Immature natural killer cell (primary cell): ENCODE measurements around the gene PKD1L1. TPM values are rescaled to one million over a fixed set of nuclear protein-coding genes. Genes with fewer than 3 reads are reported as not detected.
"Not testable (repeated sequence)": the region's sequence is repeated elsewhere in the genome, so short reads cannot be mapped to it uniquely, and the experiment has no call there.

ENCODE experiments used
- DNase-seq, 3 donors: peaks; one replicate each; pipeline ENCODE4 v3.0.0; 2022; ENCODE audit warnings: mixed read lengths in 1 of 3
- H3K27ac Mint-ChIP-seq, 6 donors: one replicate each; pipeline ENCODE4 v1.8.0; 2020; ENCODE audit warnings: mixed read lengths in 6 of 6, mild to moderate bottlenecking in 5 of 6, inconsistent platforms in 4 of 6, moderate library complexity in 3 of 6
- H3K27me3 Mint-ChIP-seq, 3 donors: one replicate each; pipeline ENCODE4 v1.8.0; 2020 to 2021; ENCODE audit warnings: low read depth in 3 of 3, mild to moderate bottlenecking in 3 of 3, mixed read lengths in 3 of 3, moderate library complexity in 3 of 3, inconsistent platforms in 1 of 3
- H3K36me3 Mint-ChIP-seq, 3 donors: one replicate each; pipeline ENCODE4 v1.8.0; 2020; ENCODE audit warnings: mixed read lengths in 3 of 3, inconsistent platforms in 2 of 3, mild to moderate bottlenecking in 2 of 3
- H3K4me1 Mint-ChIP-seq, 2 donors: one replicate each; pipeline ENCODE4 v1.8.0; 2020; ENCODE audit warnings: inconsistent platforms in 2 of 2, mild to moderate bottlenecking in 2 of 2, mixed read lengths in 2 of 2, moderate library complexity in 1 of 2
- H3K4me3 Mint-ChIP-seq, 5 donors: one replicate each; pipeline ENCODE4 v1.8.0; 2020; ENCODE audit warnings: mild to moderate bottlenecking in 5 of 5, mixed read lengths in 5 of 5, inconsistent platforms in 3 of 5, moderate library complexity in 3 of 5
- H3K9me3 Mint-ChIP-seq, 6 donors: one replicate each; pipeline ENCODE4 v1.8.0; 2020; ENCODE audit warnings: mild to moderate bottlenecking in 6 of 6, mixed read lengths in 6 of 6, inconsistent platforms in 4 of 6, moderate library complexity in 3 of 6
- polyA plus RNA-seq, 3 donors: library from polyadenylated mRNA; unstranded; fragments of 300-500 nt; fragmentation: Illumina TruSeq; gene quantifications; one replicate each; pipeline ENCODE4 v1.2.3, GENCODE V29; 2021

Gene PKD1L1
- polyA plus RNA-seq, result under 1 TPM in 1 of 3 donors, not detected in 2; 0.03 TPM

- DNase-seq, result no peak
- Mint-ChIP-seq H3K36me3 (no peaks in the 10 kb centered on the region), H3K27ac (no peak within 1 kb of the TSS), H3K9me3 (no peaks in the 10 kb centered on the region), H3K4me3 (no peak within 1 kb of the TSS), H3K27me3 (peaks cover 2 to 6% (median 4%) of the 10 kb centered on the region in 3 donors), H3K4me1 (no peaks in the 10 kb centered on the region)
These were observed at the start of gene PKD1L1 for GRCh38 chr7:47948141-47948790. Gene PKD1L1 (minus strand): TSS chr7:47948466. CDS start chr7:47948440, 26 bp downstream.

- Mint-ChIP-seq H3K4me3 (peak overlapping the region; percentile 88 to 97 (median 92)), H3K36me3 (no peaks in the 10 kb centered on the region), H3K9me3 (peaks cover 0 to 3% (median 0%) of the 10 kb centered on the region in 6 donors), H3K4me1 (peaks cover 16 to 26% of the 10 kb centered on the region in 2 donors), H3K27me3 (peaks cover 0 to 10% (median 0%) of the 10 kb centered on the region in 3 donors), H3K27ac (peak overlapping the region; percentile 91 to 98 (median 94))
- DNase-seq, result no peak
These were observed 44.2 kb upstream of the PKD1L1 start for GRCh38 chr7:47992446-47992845.

- peak; percentile 77 to 83 (median 82) for DNase-seq
- Mint-ChIP-seq H3K9me3 (peaks cover 0 to 3% (median 0%) of the 10 kb centered on the region in 6 donors), H3K4me1 (peaks cover 16 to 26% of the 10 kb centered on the region in 2 donors), H3K4me3 (peak overlapping the region; percentile 88 to 97 (median 92)), H3K27ac (peak overlapping the region; percentile 91 to 98 (median 94)), H3K27me3 (peaks cover 0 to 10% (median 0%) of the 10 kb centered on the region in 3 donors), H3K36me3 (no peaks in the 10 kb centered on the region)
These were observed 43.6 kb upstream of the PKD1L1 start for GRCh38 chr7:47991741-47992311.

- H3K36me3 Mint-ChIP-seq, result no peaks in the 10 kb centered on the region
- peaks cover 16 to 26% of the 10 kb centered on the region in 2 donors for H3K4me1 Mint-ChIP-seq
- H3K4me3 Mint-ChIP-seq, result peak overlapping the region; percentile 88 to 97 (median 92)
- H3K27ac Mint-ChIP-seq, result peak overlapping the region; percentile 91 to 98 (median 94)
- H3K27me3 Mint-ChIP-seq, result peaks cover 0 to 10% (median 0%) of the 10 kb centered on the region in 3 donors
- peaks cover 0 to 3% (median 0%) of the 10 kb centered on the region in 6 donors for H3K9me3 Mint-ChIP-seq
- DNase-seq, result no peak
These were observed 43.0 kb upstream of the PKD1L1 start for GRCh38 chr7:47991270-47991669.

- Mint-ChIP-seq H3K36me3 (no peaks in the 10 kb centered on the region), H3K4me3 (peak overlapping the region in 1 of 5 donors; percentile 34)
These were observed 42.3 kb upstream of the PKD1L1 start for GRCh38 chr7:47990592-47990991.

GRCh38 chr7:47989607-47990400, 41.5 kb upstream of the PKD1L1 start:
- H3K27me3 Mint-ChIP-seq, H3K36me3 Mint-ChIP-seq, DNase-seq, H3K9me3 Mint-ChIP-seq, H3K4me3 Mint-ChIP-seq: not testable (repeated sequence)
- peaks cover 16 to 23% of the 10 kb centered on the region in 2 donors for H3K4me1 Mint-ChIP-seq
- H3K27ac Mint-ChIP-seq, result peak overlapping the region in 2 of 6 donors; percentile 56 to 70

More at GRCh38 chr7:47990592-47990991, 42.3 kb upstream of the PKD1L1 start:
- peaks cover 16 to 26% of the 10 kb centered on the region in 2 donors for H3K4me1 Mint-ChIP-seq
- H3K27me3 Mint-ChIP-seq, result peaks cover 0 to 10% (median 0%) of the 10 kb centered on the region in 3 donors
- peak overlapping the region in 3 of 6 donors; percentile 58 to 78 (median 68) for H3K27ac Mint-ChIP-seq
- DNase-seq, result no peak
- H3K9me3 Mint-ChIP-seq, result peaks cover 0 to 3% (median 0%) of the 10 kb centered on the region in 6 donors

GRCh38 chr7:47988496-47989386, 40.5 kb upstream of the PKD1L1 start:
- H3K9me3 Mint-ChIP-seq, result no peaks in the 10 kb centered on the region
- no peak for DNase-seq
- H3K4me1 Mint-ChIP-seq, result peaks cover 16 to 18% of the 10 kb centered on the region in 2 donors
- no peaks in the 10 kb centered on the region for H3K36me3 Mint-ChIP-seq
- H3K27me3 Mint-ChIP-seq, result peaks cover 0 to 8% (median 0%) of the 10 kb centered on the region in 3 donors
- no peak overlapping the region for H3K4me3 Mint-ChIP-seq
- H3K27ac Mint-ChIP-seq, result no peak overlapping the region

- Mint-ChIP-seq H3K36me3 (peaks cover 0 to 5% (median 0%) of the 10 kb centered on the region in 3 donors), H3K27ac (no peak overlapping the region), H3K4me3 (no peak overlapping the region), H3K9me3 (no peaks in the 10 kb centered on the region), H3K4me1 (peaks cover 19 to 24% of the 10 kb centered on the region in 2 donors), H3K27me3 (peaks cover 4 to 7% (median 5%) of the 10 kb centered on the region in 3 donors)
- DNase-seq, result no peak
These were observed 34.3 kb upstream of the PKD1L1 start for GRCh38 chr7:47982610-47983009.

GRCh38 chr7:47980648-47981047, 32.4 kb upstream of the PKD1L1 start:
- H3K4me3 Mint-ChIP-seq, H3K27me3 Mint-ChIP-seq, DNase-seq, H3K9me3 Mint-ChIP-seq, H3K27ac Mint-ChIP-seq: not testable (repeated sequence)
- peaks cover 22 to 31% of the 10 kb centered on the region in 2 donors for H3K4me1 Mint-ChIP-seq
- peaks cover 4 to 14% (median 7%) of the 10 kb centered on the region in 3 donors for H3K36me3 Mint-ChIP-seq

- Mint-ChIP-seq H3K27ac (peak overlapping the region; percentile 91 to 99 (median 94)), H3K4me3 (peak overlapping the region; percentile 88 to 100 (median 91)), H3K27me3 (peaks cover 4 to 7% (median 5%) of the 10 kb centered on the region in 3 donors), H3K9me3 (no peaks in the 10 kb centered on the region), H3K4me1 (peaks cover 22 to 31% of the 10 kb centered on the region in 2 donors), H3K36me3 (peaks cover 4 to 15% (median 14%) of the 10 kb centered on the region in 3 donors)
- no peak for DNase-seq
These were observed 31.5 kb upstream of the PKD1L1 start for GRCh38 chr7:47979832-47980181.

- peak within 1 kb of the TSS; percentile 91 to 99 (median 94) for H3K27ac Mint-ChIP-seq
- peaks cover 4 to 20% (median 19%) of the 10 kb centered on the region in 3 donors for H3K36me3 Mint-ChIP-seq
- H3K4me1 Mint-ChIP-seq, result peaks cover 22 to 33% of the 10 kb centered on the region in 2 donors
- H3K9me3 Mint-ChIP-seq, result no peaks in the 10 kb centered on the region
- peaks cover 4 to 7% (median 5%) of the 10 kb centered on the region in 3 donors for H3K27me3 Mint-ChIP-seq
- H3K4me3 Mint-ChIP-seq, result peak within 1 kb of the TSS; percentile 88 to 100 (median 91)
- DNase-seq, result peak; percentile 88 to 91 (median 90)
These were observed 31.0 kb upstream of the PKD1L1 start, which contains the start of gene HUS1 for GRCh38 chr7:47979145-47979831. Gene HUS1 (minus strand): TSS chr7:47979615. CDS start chr7:47979519, 96 bp downstream.

GRCh38 chr7:47978790-47979144, 30.5 kb upstream of the PKD1L1 start:
- no peaks in the 10 kb centered on the region for H3K9me3 Mint-ChIP-seq
- no peak for DNase-seq
- peak overlapping the region; percentile 91 to 99 (median 94) for H3K27ac Mint-ChIP-seq
- H3K27me3 Mint-ChIP-seq, result peaks cover 4 to 7% (median 5%) of the 10 kb centered on the region in 3 donors
- peaks cover 23 to 37% of the 10 kb centered on the region in 2 donors for H3K4me1 Mint-ChIP-seq
- peaks cover 4 to 24% (median 23%) of the 10 kb centered on the region in 3 donors for H3K36me3 Mint-ChIP-seq
- H3K4me3 Mint-ChIP-seq, result peak overlapping the region; percentile 88 to 100 (median 91)
